Measurements from ENCODE around the gene GAPDH. TPM values are rescaled to one million over a fixed set of nuclear protein-coding genes. Genes with fewer than 3 reads are reported as not detected.

GAPDH gene
- total RNA-seq, 3 donors from 2014 or later, result 1,543 to 3,034 (median 2,070) TPM

DNA sequence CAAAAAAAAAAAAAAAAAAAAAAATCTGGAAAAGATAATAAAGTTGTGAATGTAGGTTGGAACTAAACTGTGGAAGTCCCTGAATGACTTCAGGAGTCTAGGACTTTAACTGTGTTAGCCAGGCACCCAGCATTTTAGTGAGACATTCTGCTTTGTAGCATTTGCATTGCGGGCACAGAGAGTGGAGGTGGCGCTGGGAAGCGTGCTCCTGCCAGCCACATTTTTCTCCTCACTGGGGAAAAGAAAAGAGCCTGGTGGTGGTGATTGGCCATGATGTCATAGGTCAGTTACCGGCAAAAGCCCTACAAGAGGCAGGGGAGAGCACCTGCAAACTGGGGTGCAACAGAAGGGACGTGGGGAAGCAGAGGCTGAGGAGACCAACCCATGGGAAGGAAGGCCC is 9.7 kb upstream of the GAPDH start:
- Histone ChIP-seq H3K36me3 (ENCODE audit: low read depth) (peaks cover 29% of the 10 kb centered on the region), H3K9me3 (no peaks in the 10 kb centered on the region), H3K4me3 (no peak overlapping the region), H3K4me1 (ENCODE audit: low read depth) (no peaks in the 10 kb centered on the region)
- TF ChIP-seq CTCF (IDR thresholded peaks at IDR 0.05), result no peak
- intact Hi-C loops (cut with DNase I, micrococcal nuclease), result no loop called here
- no peak for DNase-seq
- no peak for ATAC-seq

DNA sequence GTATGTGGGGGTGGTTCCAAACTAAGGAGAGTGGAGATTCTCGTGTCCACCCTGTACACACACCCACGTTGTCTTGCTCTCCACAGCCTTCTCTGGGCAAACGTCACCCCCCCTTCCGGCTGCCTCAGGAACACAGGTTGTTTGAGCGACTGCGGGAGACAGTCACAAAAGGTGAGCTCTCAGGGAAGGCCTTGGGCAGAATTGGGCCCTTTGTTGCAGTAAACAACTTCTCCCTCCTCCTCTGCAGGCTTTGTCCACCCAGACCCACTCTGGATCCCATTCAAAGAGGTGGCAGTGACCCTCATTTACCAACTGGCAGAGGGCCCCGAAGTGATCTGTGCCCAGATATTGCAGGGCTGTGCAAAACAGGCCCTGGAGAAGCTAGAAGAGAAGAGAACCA is 8.1 kb upstream of the GAPDH start:
- DNase-seq (no peak), ATAC-seq (no peak)
- no peak overlapping the region for H3K4me3 ChIP-seq
- no peak for TF ChIP-seq CTCF (IDR thresholded peaks at IDR 0.05)
- intact Hi-C loops (cut with DNase I, micrococcal nuclease), result no loop called here
- no peaks in the 10 kb centered on the region for H3K4me1 ChIP-seq (ENCODE audit: low read depth)
- no peaks in the 10 kb centered on the region for H3K9me3 ChIP-seq
- peaks cover 29% of the 10 kb centered on the region for H3K36me3 ChIP-seq (ENCODE audit: low read depth)

- intact Hi-C loops (cut with DNase I, micrococcal nuclease), result no loop called here
- TF ChIP-seq CTCF (IDR thresholded peaks at IDR 0.05), result no peak
- Histone ChIP-seq H3K36me3 (ENCODE audit: low read depth) (peaks cover 26% of the 10 kb centered on the region), H3K4me1 (ENCODE audit: low read depth) (no peaks in the 10 kb centered on the region), H3K9me3 (no peaks in the 10 kb centered on the region), H3K4me3 (no peak overlapping the region)
- no peak for ATAC-seq
- no peak for DNase-seq
Measured at GRCh38 chr12:6526766-6527525, 7.4 kb upstream of the GAPDH start.

- Histone ChIP-seq H3K36me3 (ENCODE audit: low read depth) (peaks cover 20% of the 10 kb centered on the region), H3K4me3 (no peak overlapping the region), H3K4me1 (ENCODE audit: low read depth) (peaks cover 6% of the 10 kb centered on the region), H3K9me3 (no peaks in the 10 kb centered on the region)
- intact Hi-C loops (cut with DNase I, micrococcal nuclease), result no loop called here
- ATAC-seq (no peak), DNase-seq (no peak)
- no peak for TF ChIP-seq CTCF (IDR thresholded peaks at IDR 0.05)
Measured at GRCh38 chr12:6527711-6528110, 6.6 kb upstream of the GAPDH start.

DNA sequence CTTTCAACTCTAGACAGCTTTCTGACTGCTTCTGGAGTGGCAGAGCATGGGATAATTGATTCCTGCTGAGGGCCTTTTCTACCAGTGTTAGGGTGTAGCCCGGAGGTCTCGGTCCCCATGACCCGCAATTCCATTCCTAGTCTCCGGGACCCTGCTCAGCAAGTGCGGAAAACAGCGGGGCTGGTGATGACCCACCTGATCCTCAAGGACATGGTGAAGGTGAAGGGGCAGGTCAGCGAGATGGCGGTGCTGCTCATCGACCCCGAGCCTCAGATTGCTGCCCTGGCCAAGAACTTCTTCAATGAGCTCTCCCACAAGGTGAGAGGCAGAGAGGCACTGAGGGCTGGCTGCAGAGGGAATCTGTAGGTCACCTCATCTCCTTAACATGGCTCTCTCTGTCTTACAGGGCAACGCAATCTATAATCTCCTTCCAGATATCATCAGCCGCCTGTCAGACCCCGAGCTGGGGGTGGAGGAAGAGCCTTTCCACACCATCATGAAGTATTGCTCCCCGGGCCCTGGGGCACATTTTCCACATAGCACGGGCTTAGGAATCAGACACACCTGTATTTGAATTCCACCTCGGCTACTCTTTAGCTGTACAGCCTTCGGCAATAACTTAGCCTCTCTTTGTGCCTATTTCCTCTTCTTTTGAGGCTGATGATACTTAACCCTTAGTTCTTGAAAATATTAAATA is 5.6 kb upstream of the GAPDH start:
- no peaks in the 10 kb centered on the region for H3K9me3 ChIP-seq
- no peak for DNase-seq
- H3K4me3 ChIP-seq, result no peak overlapping the region
- peaks cover 10% of the 10 kb centered on the region for H3K4me1 ChIP-seq (ENCODE audit: low read depth)
- peaks cover 20% of the 10 kb centered on the region for H3K36me3 ChIP-seq (ENCODE audit: low read depth)
- intact Hi-C loops (cut with DNase I, micrococcal nuclease), result no loop called here
- no peak for ATAC-seq
- no peak for TF ChIP-seq CTCF (IDR thresholded peaks at IDR 0.05)

Data from mucosa of descending colon (tissue), 3 donors.